GM18861 (cell line): ENCODE data around the gene C11orf21.

Experiments used
- ATAC-seq: cut with Tn5 transposase; IDR thresholded peaks from one replicate; pipeline ENCODE4 v1.9.1; 2021; ENCODE audit not compliant: unreplicated experiment

C11orf21 gene

DNA sequence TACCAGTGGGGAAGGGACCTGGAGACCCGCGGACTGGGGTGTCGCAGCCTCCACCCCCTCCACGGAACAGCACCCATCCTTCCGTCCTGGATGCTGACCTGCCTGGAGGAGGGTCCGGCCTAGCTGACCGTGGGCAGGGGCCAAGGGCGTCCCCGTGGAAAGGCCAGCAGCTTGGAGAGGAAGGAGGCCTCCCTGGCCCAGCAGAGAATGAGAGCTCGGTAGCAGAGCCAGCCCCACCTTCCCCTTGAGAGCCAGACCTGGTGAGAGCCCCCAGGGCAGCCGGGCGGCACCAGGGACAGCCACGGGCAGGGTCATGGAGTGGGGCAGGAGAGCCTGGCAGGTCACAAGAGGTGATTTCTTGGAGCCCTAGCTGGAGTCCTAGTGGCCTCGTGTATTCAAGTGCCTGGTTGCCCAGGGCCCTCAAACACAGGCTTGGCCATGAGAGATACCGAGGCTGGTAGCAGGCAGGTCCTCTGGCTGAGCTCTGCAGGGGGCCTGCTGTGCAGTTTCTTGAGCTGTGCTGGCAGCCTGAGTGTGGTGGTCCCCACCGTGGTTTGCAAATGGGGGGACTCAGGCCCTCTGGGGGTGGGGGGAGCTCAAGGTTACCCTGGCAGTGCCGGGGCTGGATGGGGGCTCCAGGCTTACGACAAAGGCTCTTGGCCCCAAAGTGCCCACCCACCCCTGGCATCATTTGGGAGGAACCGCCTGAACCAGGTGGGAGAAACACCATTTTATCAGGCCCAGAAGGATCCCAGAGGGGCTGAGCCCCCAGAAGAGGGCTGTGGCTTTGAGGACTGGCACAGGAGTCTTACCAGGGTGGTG is 7.7 kb upstream of the C11orf21 start:
- no peak for ATAC-seq

DNA sequence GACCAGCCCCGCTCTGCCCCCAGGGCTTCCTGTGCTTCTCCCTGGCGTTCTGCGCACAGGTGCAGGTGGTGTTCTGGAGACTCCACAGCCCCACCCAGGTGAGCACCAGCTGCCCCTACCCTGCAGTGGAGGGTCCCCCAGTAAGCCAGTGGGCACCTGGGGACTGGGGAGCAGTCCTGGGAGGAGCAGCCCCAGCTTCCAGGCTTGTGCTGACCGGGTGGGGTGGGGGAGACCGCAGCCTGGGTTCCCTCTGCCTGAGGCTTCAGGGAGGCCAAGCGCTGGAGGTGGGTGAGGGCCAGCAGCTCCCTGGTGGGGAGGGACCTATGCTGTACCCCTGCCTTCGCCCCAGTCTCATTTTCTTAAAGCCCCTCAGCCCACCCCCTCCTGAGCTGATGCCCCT is 7.0 kb upstream of the C11orf21 start:
- ATAC-seq, result no peak

DNA sequence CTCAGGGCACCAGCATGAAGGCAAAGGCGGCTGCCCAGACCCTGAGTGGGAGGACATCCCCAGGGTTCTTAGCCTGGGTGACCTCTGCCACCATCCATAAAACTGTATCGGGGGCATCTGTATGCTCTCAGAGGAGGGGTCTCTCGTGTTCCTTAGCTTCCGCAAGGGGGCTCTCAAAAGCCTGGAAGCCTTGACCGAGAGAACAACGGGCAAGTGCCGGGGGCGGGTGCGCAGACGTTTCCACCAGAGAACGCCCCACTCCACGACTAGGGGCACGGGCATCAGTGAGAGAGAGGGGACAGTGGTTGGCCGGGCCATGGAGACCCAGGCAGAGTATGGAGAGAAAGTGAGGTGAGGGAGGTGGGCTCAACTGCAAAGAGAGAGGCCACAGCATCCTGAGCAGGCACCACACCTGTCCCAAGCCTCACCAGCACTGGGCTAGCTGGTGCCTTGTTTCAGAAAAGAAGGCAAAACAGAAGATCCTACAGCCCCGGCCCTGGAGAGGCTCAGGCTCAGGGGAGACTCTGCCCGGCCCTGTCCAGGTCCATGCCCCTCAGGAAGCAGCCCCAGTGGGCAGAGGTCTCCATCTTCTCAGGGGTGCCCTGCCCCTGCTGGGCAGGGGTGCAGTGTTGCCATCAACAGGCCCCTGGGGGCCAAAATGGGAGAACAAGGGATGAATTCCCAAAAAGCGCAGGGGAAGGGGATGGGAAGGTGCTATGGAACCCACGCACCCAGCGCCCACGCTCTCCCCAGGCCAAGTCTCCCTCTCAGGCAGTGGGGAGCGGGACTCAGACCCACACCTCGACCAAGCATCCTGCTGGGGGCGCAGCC is 6.0 kb upstream of the C11orf21 start:
- no peak for ATAC-seq

DNA sequence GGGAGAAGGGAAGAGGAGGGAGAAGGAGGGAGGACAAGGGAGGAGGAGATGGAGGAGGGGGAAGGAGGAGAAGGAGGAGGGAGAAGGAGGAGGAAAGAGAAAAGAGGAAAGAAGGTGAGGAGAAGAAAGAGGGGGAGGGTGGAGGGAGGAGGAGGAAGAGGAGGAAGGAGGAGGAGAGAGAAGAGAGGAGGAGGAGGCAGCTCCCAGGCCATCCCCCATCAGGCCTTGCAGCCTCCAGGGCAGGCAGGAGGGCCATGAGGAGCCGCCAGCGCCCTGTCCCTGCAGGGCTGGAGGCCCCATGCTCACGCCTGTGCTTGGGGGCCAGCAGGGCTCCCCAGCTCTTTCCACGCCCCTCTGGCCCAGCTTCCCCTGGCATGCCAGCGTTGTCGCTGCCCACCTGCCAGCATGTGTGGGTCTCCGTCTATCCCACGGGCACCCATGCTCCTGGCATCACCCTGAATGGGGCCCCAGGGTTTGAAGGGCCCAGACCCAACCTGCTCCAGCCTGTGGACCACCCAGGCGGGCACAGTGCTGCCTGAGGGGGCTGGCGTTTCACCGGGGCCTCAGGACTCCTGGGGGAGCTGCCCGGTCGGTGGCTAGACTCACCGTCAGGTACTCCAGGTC is 5.3 kb upstream of the C11orf21 start:
- ATAC-seq, result no peak

DNA sequence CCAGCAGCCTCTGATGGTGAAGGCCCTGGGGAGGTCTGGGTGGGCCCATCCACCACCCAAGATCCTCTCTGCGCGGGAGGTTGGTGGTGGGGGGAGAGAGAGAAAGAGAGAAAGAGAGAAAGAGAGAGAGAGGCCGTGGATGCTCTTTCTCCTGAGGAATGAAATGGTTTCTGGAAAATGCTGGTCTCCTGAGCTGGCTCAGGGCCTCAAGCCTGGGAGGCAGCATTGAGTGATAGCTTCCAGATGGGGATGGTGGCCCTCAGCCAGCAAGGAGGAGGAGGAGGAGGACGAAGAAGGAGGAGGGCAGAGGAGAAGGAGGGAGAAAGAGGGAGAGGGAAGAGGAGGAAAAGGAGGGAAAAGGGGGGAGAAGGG is 4.7 kb upstream of the C11orf21 start:
- ATAC-seq, result no peak

DNA sequence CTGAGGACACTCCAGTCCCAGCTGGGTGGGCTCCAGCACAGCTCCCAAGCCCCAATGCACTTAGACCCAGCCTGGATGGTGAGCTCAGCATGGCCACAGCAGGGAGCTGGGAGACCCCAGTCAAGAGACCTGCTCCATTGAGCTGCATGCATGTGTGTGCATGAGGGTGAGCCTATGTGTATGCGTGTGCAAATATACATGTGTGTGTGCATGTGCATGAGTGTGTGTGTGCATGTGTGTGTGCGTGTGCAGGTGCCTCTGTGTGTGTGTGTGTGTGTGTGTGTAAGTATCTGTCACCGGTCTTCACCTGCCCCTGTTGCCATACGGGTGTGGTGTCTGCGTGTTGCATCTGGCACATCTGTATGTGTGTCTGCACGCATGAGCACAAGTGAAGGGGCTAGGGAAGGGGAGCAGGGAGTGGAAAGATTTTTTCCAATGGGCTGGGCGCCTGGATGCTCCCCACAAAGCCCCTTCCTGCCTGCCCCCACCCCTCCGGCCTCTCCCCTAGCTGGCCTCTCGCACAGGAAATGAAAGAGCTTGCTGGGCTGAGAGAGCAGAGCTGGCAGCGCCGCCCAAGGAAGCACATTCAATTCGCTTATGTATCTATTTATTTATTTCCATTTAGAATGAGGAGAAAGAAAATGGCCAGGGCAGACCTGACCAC is 4.2 kb upstream of the C11orf21 start:
- no peak for ATAC-seq

DNA sequence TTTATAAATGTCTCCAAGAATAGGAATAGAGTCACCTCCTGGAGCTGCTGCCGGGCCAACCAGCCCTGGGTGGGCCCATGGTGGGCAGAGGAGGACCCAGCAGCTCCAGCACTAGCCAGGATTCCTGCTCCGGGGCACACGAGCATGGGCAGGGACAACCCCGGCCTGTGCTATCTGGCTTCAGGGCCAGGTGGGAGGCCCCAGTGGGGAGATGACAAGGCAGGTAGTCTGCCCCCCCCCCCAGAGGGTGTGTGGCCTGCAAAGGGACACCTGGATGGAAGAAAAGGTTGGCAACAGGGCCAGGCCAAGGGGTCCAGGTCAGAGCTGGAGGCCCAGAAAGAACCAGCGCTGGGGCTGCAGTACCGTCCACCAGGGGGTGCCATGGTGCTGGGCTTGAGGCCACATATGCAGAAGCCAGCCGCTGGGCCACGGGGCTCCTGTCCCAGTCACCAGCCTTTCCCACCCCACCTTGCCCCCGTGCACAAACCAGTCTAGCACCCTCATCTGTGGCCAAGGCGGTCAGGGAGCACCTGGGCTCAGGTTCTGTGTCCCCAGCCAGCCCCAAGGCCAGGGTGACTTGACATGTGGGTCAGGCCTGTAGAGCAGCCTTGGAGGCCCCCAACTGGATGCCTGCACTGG is 3.5 kb upstream of the C11orf21 start:
- ATAC-seq, result no peak

DNA sequence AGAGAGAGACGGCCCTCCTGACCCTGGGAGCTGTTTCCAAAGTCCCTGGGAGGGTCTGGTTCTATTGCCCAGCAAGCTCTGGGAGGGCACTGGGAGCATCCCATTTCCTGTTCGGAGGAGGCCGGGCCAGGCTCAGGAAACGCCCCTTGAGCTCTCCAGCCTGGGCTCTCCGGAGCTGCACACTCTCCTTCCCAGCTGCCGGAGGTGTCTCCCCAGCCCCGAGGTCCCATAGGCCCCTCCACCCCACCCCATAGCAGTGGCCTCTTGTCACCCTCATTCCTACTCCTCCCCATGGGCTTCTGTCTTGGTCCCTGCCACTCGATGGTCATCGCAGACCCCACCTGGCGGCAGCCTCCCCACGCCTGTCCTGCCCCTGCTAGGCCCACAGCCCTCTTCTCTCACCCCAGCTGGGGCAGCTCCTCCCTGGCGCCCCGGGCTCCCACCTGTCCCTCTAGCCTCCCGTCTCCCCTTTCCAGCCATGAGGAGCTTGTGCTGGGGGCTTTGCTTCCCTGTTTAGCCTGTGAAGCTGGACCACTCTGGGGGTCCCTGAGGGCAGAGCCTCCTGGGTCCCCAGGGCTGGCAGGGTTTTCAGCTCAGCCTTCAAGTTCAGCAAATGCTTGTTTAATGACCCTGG is 2.9 kb upstream of the C11orf21 start:
- ATAC-seq, result no peak

DNA sequence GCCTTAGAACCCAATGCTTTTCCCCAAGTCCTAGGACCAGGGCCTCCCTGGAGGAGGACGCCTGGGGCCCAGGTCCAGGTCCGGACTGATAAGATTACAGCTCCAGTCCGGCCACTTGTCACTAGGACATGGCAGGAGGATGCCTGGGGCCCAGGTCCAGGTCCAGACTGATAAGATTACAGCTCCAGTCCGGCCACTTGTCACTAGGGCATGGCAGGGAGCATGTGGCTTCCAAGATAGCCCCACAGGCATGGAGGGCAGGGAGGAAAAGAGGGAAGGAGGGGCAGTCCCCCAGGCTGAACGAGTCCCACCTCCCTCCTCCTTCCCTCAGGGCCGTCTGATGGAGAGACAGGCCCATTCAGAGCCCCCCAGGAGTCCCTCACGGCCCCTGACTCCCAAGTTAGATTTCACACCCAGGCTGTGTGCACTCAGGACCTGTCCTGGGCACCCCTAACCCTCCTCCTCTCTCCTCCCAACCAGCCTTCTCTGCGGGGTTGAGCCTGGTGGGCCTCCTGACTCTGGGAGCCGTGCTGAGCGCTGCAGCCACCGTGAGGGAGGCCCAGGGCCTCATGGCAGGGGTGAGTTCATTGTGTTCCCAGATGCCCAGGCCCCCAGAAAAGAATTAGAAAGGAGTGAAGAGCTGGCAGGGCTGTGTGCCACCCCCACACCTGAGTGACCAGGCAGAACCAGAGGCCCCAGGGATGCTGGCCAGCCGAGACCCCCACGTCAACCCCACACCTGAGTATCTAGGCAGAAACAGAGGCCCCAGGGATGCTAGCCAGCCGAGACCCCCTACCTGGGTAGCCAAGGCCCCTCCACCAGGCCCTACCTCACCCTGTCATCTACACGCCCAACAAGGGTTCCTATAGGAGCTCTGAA is 2.1 kb upstream of the C11orf21 start:
- no peak for ATAC-seq

DNA sequence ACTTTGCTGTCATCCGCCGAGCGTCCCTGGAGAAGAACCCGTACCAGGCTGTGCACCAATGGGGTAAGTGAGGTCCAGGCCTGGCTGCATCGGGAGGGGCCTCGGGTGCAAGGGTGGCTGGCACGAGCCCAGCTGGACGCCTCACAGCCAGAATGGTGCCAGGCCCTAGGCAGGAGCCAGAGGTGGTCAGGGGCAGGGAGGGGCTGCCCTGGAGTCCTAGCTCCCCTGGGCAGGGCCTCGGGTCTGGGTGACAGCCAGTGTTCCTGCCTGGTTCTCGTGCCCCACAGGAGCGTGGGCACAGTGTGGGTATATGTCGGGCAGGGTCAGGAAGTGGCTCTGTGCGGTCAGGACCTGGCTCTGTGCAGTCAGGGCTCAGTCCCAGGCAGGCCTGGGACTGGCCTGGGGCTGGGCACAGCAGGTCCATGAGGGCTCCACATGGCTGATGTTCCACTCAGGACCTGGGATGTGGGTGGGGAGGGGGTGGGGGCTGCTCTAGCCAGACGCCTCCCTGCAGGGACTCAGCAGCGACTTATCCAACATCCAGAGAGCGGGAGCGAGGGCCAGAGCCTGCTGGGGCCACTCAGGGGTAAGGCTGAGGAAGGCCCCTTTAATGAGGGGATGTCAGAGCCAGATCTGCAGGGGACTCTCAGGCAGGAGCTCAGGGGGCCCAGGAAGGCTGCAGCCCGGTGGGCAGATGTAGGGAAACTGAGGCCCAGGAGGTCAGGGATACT is 1.3 kb upstream of the C11orf21 start:
- no peak for ATAC-seq

DNA sequence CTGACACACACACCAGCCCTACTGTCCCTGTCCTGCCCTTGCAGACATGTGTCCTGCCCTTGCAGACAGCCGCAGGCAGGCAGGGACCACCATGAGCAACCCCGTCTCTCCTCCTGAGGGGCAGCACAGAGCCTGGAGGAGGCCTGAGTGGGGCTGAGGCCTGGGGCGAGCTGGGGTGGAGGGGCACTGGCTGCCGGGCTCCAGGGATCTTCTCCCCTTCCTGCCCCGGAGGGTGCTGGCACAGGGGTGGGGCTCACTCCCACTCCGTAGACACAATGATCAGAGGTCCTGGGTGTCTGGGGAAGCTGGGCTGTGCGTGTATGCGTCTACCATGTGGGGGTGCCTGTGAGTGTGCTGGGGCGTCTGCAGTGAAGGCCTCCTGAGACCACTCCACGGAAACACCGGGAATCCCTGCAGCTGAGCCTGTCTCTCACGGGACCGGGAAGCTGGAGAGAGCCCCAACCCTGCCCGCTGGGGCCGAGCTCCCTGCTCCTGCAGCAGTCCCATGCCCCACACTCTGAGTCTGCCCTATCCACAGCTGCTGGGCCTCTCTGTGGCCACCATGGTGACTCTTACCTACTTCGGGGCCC is 683 bp upstream of the C11orf21 start:
- no peak for ATAC-seq

DNA sequence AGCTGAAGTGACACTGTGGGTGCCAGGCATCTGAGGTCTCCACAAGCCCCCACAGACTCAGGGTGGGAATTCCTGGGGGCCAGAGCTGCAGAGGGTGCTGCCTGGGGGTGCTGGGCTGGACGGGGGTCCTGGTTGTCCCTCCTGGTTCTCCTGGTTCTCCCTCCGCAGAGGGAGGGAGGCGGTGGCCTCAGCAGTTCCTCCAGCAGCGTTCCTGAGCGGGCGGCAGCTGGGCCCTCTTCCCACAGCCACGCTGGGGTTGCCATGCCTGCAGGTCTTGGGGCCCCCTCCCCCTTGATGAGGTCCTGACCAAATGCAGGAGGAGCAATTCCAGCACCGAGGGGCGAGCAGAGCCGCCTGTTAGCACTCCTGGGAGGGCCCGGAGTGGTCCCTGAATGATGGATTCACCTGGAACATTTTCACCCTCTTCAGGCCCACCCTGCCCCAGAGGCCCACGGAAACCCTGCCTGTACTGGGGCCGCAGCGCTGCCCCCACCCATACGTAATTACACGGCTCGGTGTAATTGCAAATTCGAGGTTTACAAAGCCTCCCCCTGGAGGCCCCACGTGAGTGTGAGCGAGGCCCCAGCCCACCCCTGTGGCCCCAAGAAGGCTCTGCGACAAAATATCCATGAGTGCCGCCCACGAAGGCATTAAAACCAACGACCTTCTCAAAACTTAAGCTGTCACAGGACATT is 635 bp downstream of the C11orf21 start:
- ATAC-seq, result no peak

DNA sequence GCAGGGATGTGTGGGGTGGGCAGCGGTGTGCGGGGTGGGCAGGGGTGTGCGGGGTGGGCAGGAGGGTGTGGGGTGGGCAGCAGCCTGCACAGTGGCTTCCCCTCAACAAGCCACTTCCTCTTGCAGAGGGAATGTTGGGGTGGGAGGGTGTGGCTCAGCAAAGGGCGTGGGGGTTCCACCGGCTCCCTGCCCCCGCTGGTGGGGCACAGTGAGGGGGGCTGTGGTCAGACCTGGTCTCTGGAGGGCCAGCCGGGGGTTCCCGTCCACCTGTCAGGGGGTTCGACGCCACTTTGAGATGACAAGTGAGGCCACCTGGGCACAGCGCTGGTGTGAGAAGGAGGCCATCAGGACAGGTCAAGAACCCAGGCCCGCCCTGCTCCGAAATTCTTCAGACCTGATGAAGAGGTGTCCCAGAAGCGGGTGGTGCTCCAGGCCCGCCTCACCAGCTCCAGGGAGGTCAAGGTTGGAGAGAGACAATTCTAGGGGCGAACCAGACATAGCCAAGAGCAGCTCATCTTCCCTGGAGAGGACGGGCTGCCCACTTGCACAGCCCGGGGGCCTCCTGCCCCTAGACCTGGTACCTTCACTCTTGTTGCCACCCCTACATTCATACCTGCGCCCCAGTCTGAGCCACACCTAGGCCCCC is 1.3 kb downstream of the C11orf21 start:
- ATAC-seq, result no peak

DNA sequence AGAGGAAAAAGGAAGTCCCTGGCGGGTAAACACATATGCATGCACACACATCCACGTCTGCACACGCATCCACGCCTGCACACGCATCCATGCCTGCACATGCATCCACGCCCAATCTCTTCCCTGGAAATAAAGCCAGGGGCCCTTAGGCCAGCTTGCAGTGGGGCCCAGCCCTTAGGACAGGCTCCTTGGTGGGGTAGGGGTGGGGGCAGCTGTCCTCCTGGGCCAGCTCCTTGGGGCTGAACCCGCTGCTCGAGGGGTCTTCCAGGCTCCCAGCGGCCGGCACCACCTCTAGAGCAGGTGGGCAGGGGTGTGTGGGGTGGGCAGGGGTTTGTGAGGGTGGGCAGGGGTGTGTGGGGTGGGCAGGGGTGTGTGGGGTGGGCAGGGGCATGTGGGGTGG is 1.9 kb downstream of the C11orf21 start:
- no peak for ATAC-seq

DNA sequence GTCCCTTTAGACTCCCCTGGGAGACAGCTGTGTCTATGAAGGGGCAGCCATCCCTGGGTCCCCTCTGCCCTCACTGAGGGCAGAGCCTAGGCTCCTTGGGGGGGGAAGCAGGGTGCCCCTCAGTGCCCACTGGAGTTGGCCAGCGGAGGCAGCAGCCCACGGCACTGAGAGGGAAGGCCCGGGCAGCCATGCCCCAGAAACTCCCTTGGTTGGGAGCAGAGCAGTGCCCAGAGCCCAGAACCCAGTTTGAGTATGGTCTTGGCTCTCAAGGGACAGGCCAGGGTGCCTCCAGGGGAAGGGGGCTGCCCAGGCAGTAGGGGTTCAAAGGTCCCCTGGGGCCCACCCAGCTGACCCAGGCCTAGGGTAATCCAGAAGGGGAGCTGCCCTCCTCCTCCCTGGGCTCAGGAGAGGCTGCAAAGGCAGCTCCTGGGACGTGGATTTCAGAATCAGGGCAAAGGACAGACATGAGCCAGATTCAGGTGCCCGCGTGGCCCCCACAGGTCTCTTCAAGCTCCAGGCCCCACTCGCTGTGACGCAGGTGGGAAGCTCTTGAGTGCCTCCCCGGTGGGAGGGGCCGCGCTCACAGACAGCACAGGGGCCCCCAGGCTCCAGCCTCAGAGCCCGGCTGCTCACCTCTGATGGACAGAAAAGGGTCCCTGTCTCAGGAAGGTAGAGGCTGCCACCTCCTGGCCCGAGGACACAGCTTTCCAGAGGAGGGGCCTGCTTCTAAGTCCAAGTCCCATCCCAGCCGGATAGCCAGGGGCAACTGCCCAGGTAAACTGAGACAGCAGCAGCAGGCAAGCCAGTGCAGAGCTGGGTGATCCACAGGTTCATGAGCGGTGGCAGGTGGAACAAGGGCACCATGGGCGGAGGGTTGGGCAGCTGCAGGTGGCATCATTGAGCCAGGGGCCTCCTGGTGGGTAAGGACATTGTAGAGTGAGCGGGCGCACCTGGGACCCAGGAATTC is 2.6 kb downstream of the C11orf21 start:
- no peak for ATAC-seq

DNA sequence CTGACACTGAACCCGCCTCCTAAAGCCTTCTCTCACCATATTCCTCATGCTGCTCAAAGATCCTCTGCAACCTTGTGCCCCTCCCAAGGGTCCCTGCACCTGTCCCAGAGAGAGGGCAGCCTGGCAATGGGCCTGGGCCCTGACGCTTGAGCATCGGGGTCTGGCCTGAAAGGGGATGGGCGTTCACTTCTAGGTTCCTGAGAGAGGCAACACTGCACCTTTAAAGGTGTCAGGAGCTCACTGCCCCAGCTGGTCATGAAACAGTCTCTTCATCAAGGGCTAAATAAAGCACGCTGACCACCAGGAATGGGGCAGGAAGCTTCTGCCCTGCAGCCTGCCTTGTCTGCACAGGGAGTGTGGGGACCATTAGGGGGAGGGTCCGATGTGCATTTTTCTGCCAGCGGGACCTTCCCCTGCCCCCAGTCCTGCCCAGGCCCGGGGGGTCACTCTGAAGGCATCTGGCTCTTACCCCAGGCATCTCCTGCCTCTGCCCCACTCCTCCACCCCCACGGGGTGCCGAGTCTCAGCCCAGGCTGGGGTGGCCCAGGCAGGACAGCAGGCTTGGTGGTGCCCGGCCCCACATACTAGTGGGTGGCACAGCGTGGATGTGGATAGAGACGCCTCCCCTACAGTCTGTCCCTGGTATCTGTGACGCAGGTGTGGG is 3.5 kb downstream of the C11orf21 start:
- no peak for ATAC-seq
